OCI-LY3 (cell line): Measurements from ENCODE around the gene LRP5.

Source experiments
- H2AFZ ChIP-seq: fragments of 200-600, 300-600 bp; shearing (Covaris generic); 2 replicates; pipeline ENCODE4 v1.6.0; 2014; ENCODE audit warnings: antibody characterized with exemption, low read depth, low read length
- H3K27ac ChIP-seq: fragments of 200-600, 300-600 bp; sonication (generic); 2 replicates; pipeline ENCODE4 v1.5.1; 2014; ENCODE audit warnings: mild to moderate bottlenecking, low read length, moderate library complexity, mixed read lengths
- H3K27me3 ChIP-seq: fragments of 200-600, 300-600 bp; sonication (generic); 2 replicates; pipeline ENCODE4 v1.6.1; 2014; ENCODE audit warnings: low read depth, low read length, mixed read lengths
- H3K36me3 ChIP-seq: fragments of 200-600, 300-600 bp; sonication (generic); replicated peaks from 2 replicates; pipeline ENCODE3; 2014; ENCODE audit warnings: low read depth, low read length, mixed read lengths
- H3K4me1 ChIP-seq: fragments of 300-600, 200-600 bp; sonication (generic); 2 replicates; pipeline ENCODE4 v1.6.1; 2014; ENCODE audit warnings: low read length, mixed read lengths
- H3K4me2 ChIP-seq: fragments of 200-600, 300-600 bp; sonication (generic); 2 replicates; pipeline ENCODE4 v1.6.1; 2014; ENCODE audit warnings: low read length, mixed read lengths
- H3K4me3 ChIP-seq: fragments of 300-600, 200-600 bp; sonication (generic); 2 replicates; pipeline ENCODE4 v1.5.1; 2014; ENCODE audit warnings: antibody characterized with exemption, mild to moderate bottlenecking, low read length, moderate library complexity
- H3K79me2 ChIP-seq: fragments of 300-600, 200-600 bp; shearing (Covaris generic); 2 replicates; pipeline ENCODE4 v1.6.1; 2014; ENCODE audit warnings: mild to moderate bottlenecking, low read length, mixed read lengths
- H3K9ac ChIP-seq: fragments of 300-600, 200-600 bp; shearing (Covaris generic); 2 replicates; pipeline ENCODE4 v1.6.0; 2014; ENCODE audit warnings: mild to moderate bottlenecking, low read length, moderate library complexity
- H3K9me3 ChIP-seq: fragments of 200-600, 300-600 bp; shearing (Covaris generic); 2 replicates; pipeline ENCODE4 v1.6.1; 2014; ENCODE audit warnings: low read length, mixed read lengths; ENCODE audit not compliant: insufficient read depth
- H4K20me1 ChIP-seq: fragments of 200-600, 300-600 bp; sonication (generic); 2 replicates; pipeline ENCODE4 v1.6.1; 2016; ENCODE audit warnings: low read length, mixed read lengths; ENCODE audit not compliant: insufficient read depth
- CTCF ChIP-seq: fragments of 200-600, 300-600 bp; sonication (generic); IDR thresholded peaks from 2 replicates; pipeline ENCODE4 v1.5.1; 2014; ENCODE audit warnings: antibody characterized with exemption, low read length, low read depth
- EZH2phosphoT487 ChIP-seq: fragments of 200-600 bp; shearing (Covaris generic); IDR thresholded peaks from 2 replicates; pipeline ENCODE4 v1.6.1; 2018; ENCODE audit warnings: antibody characterized with exemption, mixed run types, low read depth

LRP5 gene

GRCh38 chr11:68357568-68357967 lies 45.2 kb downstream of the LRP5 start:
- Histone ChIP-seq H3K4me3 (no peak overlapping the region), H2AFZ (no peak overlapping the region), H3K79me2 (no peaks in the 10 kb centered on the region), H3K4me1 (no peaks in the 10 kb centered on the region), H3K9me3 (peaks cover 8% of the 10 kb centered on the region; the same call in 1 of the 2 replicates), H4K20me1 (peaks cover 18% of the 10 kb centered on the region), H3K36me3 (peaks cover 26% of the 10 kb centered on the region), H3K27me3 (no peaks in the 10 kb centered on the region), H3K27ac (no peak overlapping the region), H3K4me2 (no peak overlapping the region), H3K9ac (no peak overlapping the region)
- TF ChIP-seq CTCF (no peak), EZH2phosphoT487 (no peak)

- TF ChIP-seq EZH2phosphoT487, result no peak
- TF ChIP-seq CTCF, result no peak
- H3K36me3 ChIP-seq, result peaks cover 26% of the 10 kb centered on the region
These were observed 46.0 kb downstream of the LRP5 start for GRCh38 chr11:68358416-68358815.

GRCh38 chr11:68361702-68362101 lies 49.3 kb downstream of the LRP5 start:
- peaks cover 8% of the 10 kb centered on the region; the same call in 1 of the 2 replicates for H3K9me3 ChIP-seq
- no peaks in the 10 kb centered on the region for H3K79me2 ChIP-seq
- no peak overlapping the region for H3K27ac ChIP-seq
- H3K9ac ChIP-seq, result no peak overlapping the region
- no peaks in the 10 kb centered on the region for H3K27me3 ChIP-seq
- no peak overlapping the region for H2AFZ ChIP-seq
- no peaks in the 10 kb centered on the region for H4K20me1 ChIP-seq
- H3K4me3 ChIP-seq, result no peak overlapping the region
- TF ChIP-seq CTCF (no peak), EZH2phosphoT487 (no peak)
- H3K36me3 ChIP-seq, result peaks cover 33% of the 10 kb centered on the region
- H3K4me2 ChIP-seq, result no peak overlapping the region
- H3K4me1 ChIP-seq, result peaks cover 24% of the 10 kb centered on the region

More at GRCh38 chr11:68358416-68358815, 46.0 kb downstream of the LRP5 start:
- H3K4me1 ChIP-seq, result no peaks in the 10 kb centered on the region
- no peak overlapping the region for H2AFZ ChIP-seq
- no peak overlapping the region for H3K27ac ChIP-seq
- H3K9ac ChIP-seq, result no peak overlapping the region
- peaks cover 13% of the 10 kb centered on the region for H4K20me1 ChIP-seq
- H3K79me2 ChIP-seq, result no peaks in the 10 kb centered on the region
- no peaks in the 10 kb centered on the region for H3K27me3 ChIP-seq
- H3K4me3 ChIP-seq, result no peak overlapping the region
- no peak overlapping the region for H3K4me2 ChIP-seq
- peaks cover 8% of the 10 kb centered on the region; the same call in 1 of the 2 replicates for H3K9me3 ChIP-seq

- no peaks in the 10 kb centered on the region for H4K20me1 ChIP-seq
- no peak overlapping the region for H3K9ac ChIP-seq
- no peak overlapping the region for H3K4me2 ChIP-seq
- peaks cover 29% of the 10 kb centered on the region for H3K36me3 ChIP-seq
- no peak overlapping the region for H3K4me3 ChIP-seq
- no peak overlapping the region for H3K27ac ChIP-seq
- TF ChIP-seq CTCF, result no peak
- no peak for TF ChIP-seq EZH2phosphoT487
- H3K27me3 ChIP-seq, result no peaks in the 10 kb centered on the region
- H2AFZ ChIP-seq, result no peak overlapping the region
- no peaks in the 10 kb centered on the region for H3K79me2 ChIP-seq
- H3K9me3 ChIP-seq, result peaks cover 8% of the 10 kb centered on the region; the same call in 1 of the 2 replicates
- peaks cover 24% of the 10 kb centered on the region for H3K4me1 ChIP-seq
These were observed 50.5 kb downstream of the LRP5 start for GRCh38 chr11:68362801-68363379.
